Suprapubic skin (tissue), 4 donors: Measurements from ENCODE around the gene IER2. TPM values are rescaled to one million over a fixed set of nuclear protein-coding genes. Genes with fewer than 3 reads are reported as not detected.
A peak's percentile ranks its signal among the peaks of the same experiment; 100 is the strongest.

Experiments used
- DNase-seq, 2 donors: peaks; one replicate each; pipeline ENCODE4 v3.0.0-alpha.2; 2019; ENCODE audit warnings: low spot score in 2 of 2
- H3K27ac ChIP-seq: fragments of 200-600 bp; sonication (generic); one replicate; pipeline ENCODE4 v1.5.1; 2019
- H3K27me3 ChIP-seq: fragments of 200-600 bp; sonication (generic); one replicate; pipeline ENCODE4 v1.5.1; 2019
- H3K36me3 ChIP-seq: fragments of 200-600 bp; sonication (generic); one replicate; pipeline ENCODE4 v1.5.1; 2019
- H3K4me1 ChIP-seq: fragments of 200-600 bp; sonication (generic); one replicate; pipeline ENCODE4 v1.5.1; 2019
- H3K4me3 ChIP-seq: fragments of 200-600 bp; sonication (generic); one replicate; pipeline ENCODE4 v1.5.1; 2019; ENCODE audit warnings: mild to moderate bottlenecking
- H3K9me3 ChIP-seq: fragments of 200-600 bp; sonication (generic); one replicate; pipeline ENCODE4 v1.5.1; 2019
- EP300 ChIP-seq: sonication (generic); formaldehyde crosslinking; IDR thresholded peaks from one replicate; pipeline ENCODE4 v1.6.1; 2017; ENCODE audit warnings: antibody characterized with exemption
- POLR2A ChIP-seq, 2 donors: fragments of 450-650 bp; IDR thresholded peaks; one replicate each; pipeline ENCODE4 v1.6.1; 2017; ENCODE audit warnings: antibody characterized with exemption in 2 of 2, mild to moderate bottlenecking in 2 of 2, moderate library complexity in 2 of 2
- POLR2AphosphoS5 ChIP-seq, 3 donors: sonication (generic); formaldehyde crosslinking; IDR thresholded peaks; one replicate each; pipeline ENCODE4 v1.6.1; 2017; ENCODE audit warnings: antibody characterized with exemption in 3 of 3
- WGBS: methylation state at CpG from one replicate; pipeline ENCODE4 v1.1.5; 2018; 5-methylcytosine and 5-hydroxymethylcytosine counted together
- total RNA-seq, 4 donors: library from RNA; depleted of rRNA; stranded (reverse); fragments of >200 nt; gene quantifications; one replicate each; pipeline ENCODE4 v1.1.0, GENCODE V29; 2016
- TF ChIP-seq, protein P1 (sequence below), 2 donors: fragments of 200-600 bp in 1 of 2; fragments of 450-650 bp in 1 of 2; sonication (generic) in 1 of 2; IDR thresholded peaks; one replicate each; pipeline ENCODE4 v1.5.1; 2016 to 2019; ENCODE audit warnings: antibody characterized with exemption in 2 of 2, mild to moderate bottlenecking in 1 of 2, moderate library complexity in 1 of 2

The IER2 gene
- total RNA-seq, 4 donors from 2014 or later = 154 to 377 (median 214) TPM

DNA sequence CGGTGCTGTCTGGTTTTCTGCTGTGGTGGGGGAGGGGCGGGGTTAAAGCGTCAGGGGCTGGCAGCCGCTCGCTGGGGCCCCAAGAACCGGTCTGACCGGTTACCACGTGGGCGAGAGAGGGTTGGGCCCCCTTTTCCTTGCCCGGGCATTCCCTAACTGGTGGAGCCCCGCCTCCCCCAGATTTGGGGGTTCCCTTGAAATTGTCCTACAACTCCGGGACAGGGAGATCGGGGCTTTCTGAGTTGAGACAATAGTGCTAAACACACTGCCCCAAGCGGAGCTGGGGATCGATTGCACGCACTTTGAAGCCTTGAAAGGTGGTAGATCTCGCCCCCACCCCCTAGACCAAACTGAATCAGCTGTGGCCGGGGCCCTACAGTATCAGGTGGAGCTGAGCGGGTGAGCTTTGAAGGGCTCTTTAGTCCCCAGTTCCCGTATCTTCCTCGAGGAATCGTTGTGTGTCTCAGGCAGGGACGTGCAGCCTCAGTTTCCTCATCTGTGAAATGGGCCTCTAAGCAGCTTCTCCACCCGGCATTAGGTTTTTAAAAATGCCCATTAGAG, 4.8 kb downstream of the IER2 start:
- H3K36me3 ChIP-seq = no peaks in the 10 kb centered on the region
- WGBS = 3% methylated on average over 21 of the region's 24 CpGs
- DNase-seq = peak; percentile 92 to 93

DNA sequence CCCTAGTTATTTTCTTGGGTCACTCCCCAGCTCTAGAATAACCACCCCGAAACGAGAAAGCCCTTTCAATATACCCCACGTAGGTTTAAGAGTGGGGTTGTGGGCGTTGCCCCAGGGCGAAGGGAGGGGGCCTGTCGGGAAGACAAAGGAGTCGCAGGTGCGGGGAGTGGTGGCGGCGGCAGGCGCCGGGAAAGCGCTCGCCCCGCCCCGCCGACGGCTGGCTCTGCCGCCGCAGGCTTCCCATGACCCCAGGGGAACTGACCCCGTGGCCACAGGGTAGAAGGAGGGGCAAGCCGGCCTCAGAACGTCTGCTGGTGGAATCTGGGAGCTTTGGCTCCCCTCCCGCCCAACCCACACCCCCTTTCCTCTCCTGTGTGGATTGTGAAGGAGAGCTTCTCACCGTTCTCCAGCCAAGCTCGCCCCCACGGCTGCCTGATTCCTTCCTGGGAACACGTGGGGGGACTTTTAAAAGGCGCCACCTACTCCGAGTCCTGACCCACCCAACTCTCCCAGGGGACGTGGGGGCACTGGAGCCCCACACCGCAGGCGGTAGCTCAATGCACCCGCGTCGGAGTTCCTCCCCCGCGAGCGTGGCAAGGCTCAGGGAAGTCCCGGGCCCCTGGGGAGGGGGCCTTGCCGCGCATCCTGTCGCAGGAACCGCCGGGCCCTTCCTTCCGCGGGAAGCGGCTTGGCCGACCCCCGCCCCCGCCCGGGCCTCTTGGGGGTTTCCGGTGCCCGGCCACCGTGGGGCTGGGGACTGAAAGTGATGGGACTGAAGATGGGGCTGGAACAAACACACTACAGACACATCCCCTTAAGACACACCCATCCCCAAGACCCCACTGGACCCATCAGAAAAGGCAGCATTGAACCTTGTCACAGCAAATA, 5.5 kb downstream of the IER2 start:
- Histone ChIP-seq H3K27ac (peak overlapping the region; percentile 97), H3K4me1 (peaks cover 23% of the 10 kb centered on the region), H3K9me3 (no peaks in the 10 kb centered on the region), H3K36me3 (no peaks in the 10 kb centered on the region), H3K4me3 (peak overlapping the region; percentile 79), H3K27me3 (no peaks in the 10 kb centered on the region)
- peak; percentile 89 to 90 for DNase-seq
- 11% methylated on average over 23 of the region's 55 CpGs for WGBS
- TF ChIP-seq, protein P1, sequence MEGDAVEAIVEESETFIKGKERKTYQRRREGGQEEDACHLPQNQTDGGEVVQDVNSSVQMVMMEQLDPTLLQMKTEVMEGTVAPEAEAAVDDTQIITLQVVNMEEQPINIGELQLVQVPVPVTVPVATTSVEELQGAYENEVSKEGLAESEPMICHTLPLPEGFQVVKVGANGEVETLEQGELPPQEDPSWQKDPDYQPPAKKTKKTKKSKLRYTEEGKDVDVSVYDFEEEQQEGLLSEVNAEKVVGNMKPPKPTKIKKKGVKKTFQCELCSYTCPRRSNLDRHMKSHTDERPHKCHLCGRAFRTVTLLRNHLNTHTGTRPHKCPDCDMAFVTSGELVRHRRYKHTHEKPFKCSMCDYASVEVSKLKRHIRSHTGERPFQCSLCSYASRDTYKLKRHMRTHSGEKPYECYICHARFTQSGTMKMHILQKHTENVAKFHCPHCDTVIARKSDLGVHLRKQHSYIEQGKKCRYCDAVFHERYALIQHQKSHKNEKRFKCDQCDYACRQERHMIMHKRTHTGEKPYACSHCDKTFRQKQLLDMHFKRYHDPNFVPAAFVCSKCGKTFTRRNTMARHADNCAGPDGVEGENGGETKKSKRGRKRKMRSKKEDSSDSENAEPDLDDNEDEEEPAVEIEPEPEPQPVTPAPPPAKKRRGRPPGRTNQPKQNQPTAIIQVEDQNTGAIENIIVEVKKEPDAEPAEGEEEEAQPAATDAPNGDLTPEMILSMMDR (IDR thresholded peaks at IDR 0.05) = no peak
- TF ChIP-seq POLR2AphosphoS5 (IDR thresholded peaks at IDR 0.05) = peak in 1 of 3 donors; percentile 3

More for the DNA sequence above, 4.8 kb downstream of the IER2 start:
- TF ChIP-seq POLR2A (IDR thresholded peaks at IDR 0.05) (peak in 1 of 2 donors; percentile 37), EP300 (no peak), POLR2AphosphoS5 (IDR thresholded peaks at IDR 0.05) (peak in 1 of 3 donors; percentile 47)
- Histone ChIP-seq H3K27me3 (no peaks in the 10 kb centered on the region), H3K4me3 (peak overlapping the region; percentile 79), H3K27ac (peak overlapping the region; percentile 97), H3K9me3 (no peaks in the 10 kb centered on the region), H3K4me1 (peaks cover 21% of the 10 kb centered on the region)

DNA sequence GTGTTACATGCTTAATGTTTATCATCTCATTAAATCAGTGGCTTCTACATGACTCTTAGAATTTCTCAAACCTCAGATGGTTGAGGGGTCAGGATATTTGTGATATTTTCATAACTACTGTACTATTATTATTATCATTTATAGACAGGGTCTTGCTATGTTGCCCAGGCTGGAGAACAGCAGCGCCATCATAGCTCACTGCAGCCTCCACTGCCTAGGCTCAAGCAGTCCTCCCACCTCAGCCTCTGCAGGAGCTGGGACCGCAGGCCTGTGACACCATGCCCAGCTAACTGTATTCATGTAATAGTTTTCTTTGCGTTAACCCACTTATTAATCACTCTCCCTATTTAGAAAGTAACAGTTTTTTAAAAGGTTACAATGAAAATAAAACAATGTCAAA, 9.5 kb downstream of the IER2 start:
- H3K27ac ChIP-seq = no peak overlapping the region
- 91% methylated on average over 3 of the region's 3 CpGs for WGBS
- TF ChIP-seq EP300 = no peak
- TF ChIP-seq, protein P1 (IDR thresholded peaks at IDR 0.05) = no peak
- no peak for TF ChIP-seq POLR2A (IDR thresholded peaks at IDR 0.05)
- no peak for TF ChIP-seq POLR2AphosphoS5 (IDR thresholded peaks at IDR 0.05)

DNA sequence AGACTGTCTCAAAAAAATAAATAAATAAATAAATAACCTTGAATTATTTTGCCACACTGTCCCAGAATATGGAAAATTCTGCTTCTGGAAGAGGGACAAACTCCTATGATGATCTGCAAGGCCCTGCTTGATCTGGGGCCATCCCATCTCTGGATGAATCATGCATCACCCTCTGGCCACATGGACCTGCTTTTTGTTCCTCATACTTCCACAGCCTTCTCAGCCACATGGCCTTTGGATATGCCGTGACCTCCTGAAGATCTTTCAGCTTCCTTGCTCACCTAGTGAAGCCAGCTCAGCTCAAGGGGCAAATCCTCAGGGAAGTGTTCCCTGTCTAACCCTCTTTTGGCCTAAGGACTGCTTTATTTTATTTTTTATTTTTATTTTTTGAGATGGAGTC, 10.3 kb downstream of the IER2 start:
- Histone ChIP-seq H3K27me3 (no peaks in the 10 kb centered on the region), H3K4me3 (no peak overlapping the region), H3K27ac (peak overlapping the region; percentile 17), H3K36me3 (no peaks in the 10 kb centered on the region), H3K9me3 (no peaks in the 10 kb centered on the region), H3K4me1 (peaks cover 59% of the 10 kb centered on the region)
- TF ChIP-seq POLR2AphosphoS5 (IDR thresholded peaks at IDR 0.05) (no peak), POLR2A (IDR thresholded peaks at IDR 0.05) (no peak), EP300 (no peak)
- TF ChIP-seq, protein P1 (IDR thresholded peaks at IDR 0.05) = no peak
- 55% methylated on average over 1 of the region's 1 CpG for WGBS
- DNase-seq = no peak

More for the DNA sequence above, 9.5 kb downstream of the IER2 start:
- DNase-seq = no peak
- Histone ChIP-seq H3K9me3 (no peaks in the 10 kb centered on the region), H3K4me1 (peaks cover 59% of the 10 kb centered on the region), H3K27me3 (no peaks in the 10 kb centered on the region), H3K4me3 (no peak overlapping the region), H3K36me3 (no peaks in the 10 kb centered on the region)

DNA sequence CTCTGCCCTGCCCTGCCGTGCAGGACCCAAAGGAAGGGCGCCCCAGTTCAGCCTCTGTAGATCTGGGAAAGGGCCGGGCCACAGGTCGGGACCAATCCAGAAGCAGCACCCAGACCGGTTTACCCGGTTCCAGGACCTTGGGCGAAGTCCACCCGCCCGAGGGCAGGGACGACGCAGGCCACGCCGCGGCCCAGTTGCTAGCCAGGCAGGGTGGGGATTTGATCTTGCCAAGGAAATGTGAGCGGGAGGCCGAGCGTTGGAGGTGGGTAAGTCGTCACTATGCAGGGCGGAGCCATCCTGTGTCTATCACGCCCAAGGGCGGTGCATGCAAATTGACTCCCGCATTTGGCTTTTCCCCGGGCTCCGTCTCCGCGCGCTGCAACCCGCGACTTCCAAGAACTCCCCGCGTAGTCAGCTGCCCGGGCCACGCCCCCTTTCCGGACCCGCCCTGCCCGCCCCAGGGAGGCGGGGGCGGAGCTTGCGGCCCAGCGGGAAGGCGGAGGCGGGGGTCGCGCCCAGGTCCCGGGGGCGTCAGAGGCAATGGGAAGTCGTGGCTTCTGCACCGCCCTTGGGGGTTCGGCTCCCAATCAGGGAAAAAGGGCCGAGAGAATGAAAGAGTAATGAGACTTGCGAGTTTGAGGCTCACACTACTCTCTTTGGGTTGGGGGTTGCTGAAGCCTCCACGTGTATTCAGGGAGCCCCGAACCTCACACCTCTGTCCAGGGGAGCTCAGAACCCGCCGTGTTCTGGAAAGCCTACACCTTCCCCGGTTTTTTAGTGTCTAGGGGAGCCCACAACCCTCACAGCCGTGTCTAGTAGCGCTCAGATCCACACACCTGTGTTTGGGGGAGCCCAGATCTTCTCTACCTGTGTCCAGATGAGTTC, 12.8 kb downstream of the IER2 start:
- no peaks in the 10 kb centered on the region for H3K9me3 ChIP-seq
- peaks cover 72% of the 10 kb centered on the region for H3K4me1 ChIP-seq
- peak overlapping the region; percentile 95 for H3K27ac ChIP-seq
- DNase-seq = peak; percentile 99
- TF ChIP-seq EP300 (no peak), POLR2A (IDR thresholded peaks at IDR 0.05) (no peak), POLR2AphosphoS5 (IDR thresholded peaks at IDR 0.05) (peak; percentile 65 to 95 (median 90))
- TF ChIP-seq, protein P1 (IDR thresholded peaks at IDR 0.05) = no peak
- no peaks in the 10 kb centered on the region for H3K36me3 ChIP-seq
- 3% methylated on average over 49 of the region's 58 CpGs for WGBS
- peak overlapping the region; percentile 36 for H3K4me3 ChIP-seq
- H3K27me3 ChIP-seq = no peaks in the 10 kb centered on the region
